Measurements from ENCODE around the gene FAM24B. TPM values are rescaled to one million over a fixed set of nuclear protein-coding genes. Genes with fewer than 3 reads are reported as not detected.
"Not testable (repeated sequence)": the region's sequence is repeated elsewhere in the genome, so short reads cannot be mapped to it uniquely, and the experiment has no call there.

The FAM24B gene, protein sequence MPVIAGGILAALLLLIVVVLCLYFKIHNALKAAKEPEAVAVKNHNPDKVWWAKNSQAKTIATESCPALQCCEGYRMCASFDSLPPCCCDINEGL
- 0.63 and 3.2 TPM in 2 replicates for total RNA-seq

DNA sequence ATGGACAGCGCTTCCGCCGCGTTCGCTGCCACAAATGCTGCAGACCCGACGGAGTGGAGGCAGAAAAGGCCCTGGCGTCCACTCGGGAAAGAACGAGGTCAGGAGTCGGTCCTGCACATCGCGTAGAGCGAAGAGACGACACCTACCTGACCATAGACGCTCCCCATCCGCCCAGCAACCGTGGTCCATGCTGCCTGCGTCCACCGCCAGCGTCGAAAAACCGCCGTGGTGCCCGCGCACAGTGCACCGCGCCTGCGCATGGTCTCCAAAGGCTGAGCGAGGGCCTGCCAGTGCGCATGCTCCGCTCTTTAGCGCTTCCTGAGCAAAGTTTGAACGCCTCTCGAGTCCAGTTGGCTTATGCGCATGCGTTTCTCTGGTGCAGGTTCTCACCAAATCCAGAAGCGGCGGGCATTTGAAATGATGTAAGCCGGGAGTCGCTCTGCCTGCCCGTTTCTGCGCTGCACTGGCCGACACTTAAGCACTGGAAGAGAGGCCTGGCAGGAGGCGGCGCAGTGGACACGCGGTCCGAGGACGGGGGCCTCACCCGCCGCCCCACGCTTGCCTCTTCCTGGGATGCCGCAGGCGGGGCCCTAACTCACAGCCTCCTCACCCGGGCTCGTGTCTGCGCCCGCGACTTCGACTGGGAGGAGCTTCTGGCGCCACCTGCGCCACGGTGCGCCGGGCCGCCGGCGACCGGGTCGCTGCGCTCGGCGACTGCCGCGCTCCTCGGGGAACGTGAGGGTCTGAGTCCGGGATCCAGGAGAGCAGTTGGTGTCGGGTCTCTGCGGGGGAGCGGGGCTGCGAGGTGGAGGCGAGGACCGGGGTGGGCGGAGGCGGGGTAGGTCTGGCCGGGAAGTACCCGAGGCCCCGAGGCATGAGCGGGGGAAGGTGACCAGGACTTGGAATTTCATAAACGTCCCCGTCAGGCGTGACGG is at the start of gene FAM24B:
FAM24B (minus strand) TSS at position 243 of the 935 bp plus-strand sequence. CDS start 29,066 bp downstream, outside the sequence.
- DNase-seq (ENCODE audit: low read depth in 2 of 2): peak; percentile 95 to 98

GRCh38 chr10:122915700-122916099 is 36.3 kb upstream of the FAM24B start:
- no peak for DNase-seq (ENCODE audit: low read depth in 2 of 2)

- peak; percentile 36 to 62 for DNase-seq (ENCODE audit: low read depth in 2 of 2)
Measured at GRCh38 chr10:122911889-122912484, 32.6 kb upstream of the FAM24B start.

GRCh38 chr10:122910310-122910709 is 30.9 kb upstream of the FAM24B start, which contains the start of gene FAM24A:
TSS of gene FAM24A (plus strand) at chr10:122910610. CDS start at chr10:122911635, 1,025 bp downstream.
- DNase-seq (ENCODE audit: low read depth in 2 of 2): no peak

GRCh38 chr10:122903861-122904260 is 24.5 kb upstream of the FAM24B start:
- DNase-seq (ENCODE audit: low read depth in 2 of 2): not testable (repeated sequence)

GRCh38 chr10:122894261-122894944 is 15.0 kb upstream of the FAM24B start:
- DNase-seq (ENCODE audit: low read depth in 2 of 2): no peak

GRCh38 chr10:122884166-122884565 is 4.8 kb upstream of the FAM24B start:
- DNase-seq (ENCODE audit: low read depth in 2 of 2): no peak

DNA sequence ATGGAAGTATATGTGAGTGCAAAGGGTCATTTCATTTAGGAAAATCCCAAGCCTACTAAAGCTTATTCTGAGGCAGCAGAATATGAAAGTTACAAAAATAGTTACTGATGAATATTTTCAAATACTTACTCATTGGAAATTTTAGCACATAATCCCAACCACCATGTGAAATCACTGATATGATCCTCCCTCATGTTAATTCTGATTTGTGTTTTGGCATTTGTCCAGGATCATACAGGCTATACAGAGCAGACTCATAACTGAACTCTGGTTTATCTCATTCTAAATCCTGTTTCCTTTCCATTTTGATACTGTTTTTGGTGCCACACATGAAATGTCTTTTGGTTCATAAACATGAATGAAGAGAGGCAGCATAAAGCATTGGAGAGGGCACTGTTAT is 3.4 kb upstream of the FAM24B start:
- peak in 1 of 2 donors; percentile 29 for DNase-seq (ENCODE audit: low read depth in 2 of 2)

DNA sequence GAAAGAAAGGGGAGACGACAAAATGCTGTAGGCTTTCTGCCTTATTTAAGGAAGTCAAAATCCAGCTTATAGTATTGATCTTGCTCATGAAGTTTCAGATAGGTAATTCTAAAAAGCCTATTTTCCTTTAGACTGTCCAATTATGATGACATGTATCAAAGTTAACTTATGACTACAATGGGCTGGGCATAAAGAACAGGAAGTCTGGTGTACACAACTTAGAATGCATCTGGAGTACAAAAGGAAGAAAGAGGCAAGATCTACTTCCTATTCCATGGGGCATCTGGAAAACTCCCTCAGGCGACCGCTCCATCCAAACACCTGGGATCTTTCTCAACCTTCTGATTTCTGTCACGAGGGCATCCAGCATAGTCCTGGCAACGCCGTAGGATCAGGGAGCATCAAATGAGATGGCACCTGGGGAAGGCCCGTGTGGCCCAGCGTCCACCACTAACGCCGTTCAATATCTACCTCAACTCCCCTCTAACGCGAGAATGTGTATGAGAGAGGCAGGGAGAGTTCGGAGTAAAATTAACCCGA is 512 bp downstream of the FAM24B start:
- peak in 1 of 2 donors; percentile 22 for DNase-seq (ENCODE audit: low read depth in 2 of 2)

GRCh38 chr10:122877264-122877663 is 2.1 kb downstream of the FAM24B start:
- no peak for DNase-seq (ENCODE audit: low read depth in 2 of 2)

GRCh38 chr10:122876467-122876855 is 2.9 kb downstream of the FAM24B start:
- DNase-seq (ENCODE audit: low read depth in 2 of 2): no peak

DNA sequence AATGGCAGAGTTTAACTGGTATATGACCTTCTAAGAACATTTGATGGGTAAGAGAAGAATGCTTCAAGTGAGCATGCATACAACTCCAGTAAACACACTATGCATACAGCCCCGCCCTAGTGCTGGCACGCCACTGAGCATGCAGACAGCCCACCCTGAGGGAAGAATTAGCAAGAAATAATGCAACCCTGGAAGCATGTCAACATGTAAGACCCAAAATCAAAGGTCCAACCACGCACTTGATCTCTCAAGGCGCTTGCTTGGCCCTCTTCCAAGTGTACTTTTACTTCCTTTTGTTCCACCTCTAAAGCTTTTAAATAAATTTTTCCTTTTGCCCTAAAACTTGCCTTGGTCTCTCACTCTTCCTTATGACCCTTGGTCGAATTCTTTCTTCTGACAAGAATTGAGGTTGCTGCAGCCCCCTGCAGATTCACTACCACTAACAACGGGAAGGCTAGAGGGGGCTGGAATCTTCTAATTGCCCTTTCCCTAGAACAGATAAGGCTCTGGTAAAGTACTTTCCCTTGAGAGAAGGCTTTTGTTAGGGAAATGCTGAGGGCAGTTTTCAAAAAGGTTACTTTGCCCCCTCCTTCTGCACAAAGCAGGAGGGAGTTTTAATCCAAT is 3.4 kb downstream of the FAM24B start:
- DNase-seq (ENCODE audit: low read depth in 2 of 2): no peak

DNA sequence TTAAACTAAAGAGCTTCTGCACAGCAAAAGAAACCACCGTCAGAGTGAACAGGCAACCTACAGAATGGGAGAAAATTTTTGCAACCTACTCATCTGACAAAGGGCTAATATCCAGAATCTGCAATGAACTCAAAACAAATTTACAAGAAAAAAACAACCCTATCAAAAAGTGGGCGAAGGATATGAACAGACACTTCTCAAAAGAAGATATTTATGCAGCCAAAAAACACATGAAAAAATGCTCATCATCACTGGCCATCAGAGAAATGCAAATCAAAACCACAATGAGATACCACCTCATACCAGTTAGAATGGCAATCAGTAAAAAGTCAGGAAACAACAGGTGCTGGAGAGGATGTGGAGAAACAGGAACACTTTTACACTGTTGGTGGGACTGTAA is 7.4 kb downstream of the FAM24B start:
- not testable (repeated sequence) for DNase-seq (ENCODE audit: low read depth in 2 of 2)

DNA sequence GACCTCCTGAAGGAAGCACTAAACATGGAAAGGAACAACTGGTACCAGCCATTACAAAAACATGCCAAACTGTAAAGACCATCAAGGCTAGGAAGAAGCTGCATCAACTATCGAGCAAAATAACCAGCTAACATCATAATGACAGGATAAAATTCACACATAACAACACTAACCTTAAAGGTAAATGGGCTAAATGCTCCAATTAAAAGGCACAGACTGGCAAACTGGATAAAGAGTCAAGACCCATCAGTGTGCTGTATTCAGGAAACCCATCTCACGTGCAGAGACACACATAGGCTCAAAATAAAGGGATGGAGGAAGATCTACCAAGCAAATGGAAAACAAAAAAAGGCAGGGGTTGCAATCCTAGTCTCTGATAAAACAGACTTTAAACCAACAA is 10.6 kb downstream of the FAM24B start:
- DNase-seq (ENCODE audit: low read depth in 2 of 2): not testable (repeated sequence)

DNA sequence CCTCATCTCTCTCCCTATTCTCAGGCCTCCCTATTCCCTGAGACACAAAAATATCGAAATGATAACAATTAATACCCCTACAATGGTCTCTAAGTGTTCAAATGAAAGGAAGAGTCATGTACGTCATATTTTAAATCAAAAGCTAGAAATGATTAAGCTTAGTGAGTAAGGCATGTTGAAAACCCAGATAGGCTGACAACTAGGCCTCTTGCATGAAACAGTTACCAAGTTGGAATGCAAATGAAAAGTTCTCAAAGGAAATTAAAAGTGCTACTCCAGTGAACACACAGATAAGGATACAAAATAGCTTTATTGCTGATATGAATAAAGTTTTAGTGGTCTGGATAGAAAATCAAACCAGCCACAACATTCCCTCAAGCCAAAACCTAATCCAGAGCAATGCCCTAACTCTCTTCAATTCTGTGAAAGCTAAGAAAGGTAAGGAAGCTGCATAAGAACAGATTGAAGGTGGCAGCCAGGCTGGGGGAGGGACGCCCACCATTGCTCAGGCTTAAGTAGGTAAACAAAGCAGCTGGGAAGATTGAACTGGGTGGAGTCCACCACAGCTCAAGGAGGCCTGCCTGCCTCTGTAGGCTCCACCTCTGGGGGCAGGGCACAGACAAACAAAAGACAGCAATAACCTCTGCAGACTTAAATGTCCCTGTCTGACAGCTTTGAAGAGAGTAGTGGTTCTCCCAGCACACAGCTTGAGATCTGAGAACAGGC is 12.5 kb downstream of the FAM24B start:
- DNase-seq (ENCODE audit: low read depth in 2 of 2): not testable (repeated sequence)

GRCh38 chr10:122864901-122865300 is 14.5 kb downstream of the FAM24B start:
- peak in 1 of 2 donors; percentile 39 for DNase-seq (ENCODE audit: low read depth in 2 of 2)

- no peak for DNase-seq (ENCODE audit: low read depth in 2 of 2)
Measured at GRCh38 chr10:122864194-122864592, 15.2 kb downstream of the FAM24B start.

DNA sequence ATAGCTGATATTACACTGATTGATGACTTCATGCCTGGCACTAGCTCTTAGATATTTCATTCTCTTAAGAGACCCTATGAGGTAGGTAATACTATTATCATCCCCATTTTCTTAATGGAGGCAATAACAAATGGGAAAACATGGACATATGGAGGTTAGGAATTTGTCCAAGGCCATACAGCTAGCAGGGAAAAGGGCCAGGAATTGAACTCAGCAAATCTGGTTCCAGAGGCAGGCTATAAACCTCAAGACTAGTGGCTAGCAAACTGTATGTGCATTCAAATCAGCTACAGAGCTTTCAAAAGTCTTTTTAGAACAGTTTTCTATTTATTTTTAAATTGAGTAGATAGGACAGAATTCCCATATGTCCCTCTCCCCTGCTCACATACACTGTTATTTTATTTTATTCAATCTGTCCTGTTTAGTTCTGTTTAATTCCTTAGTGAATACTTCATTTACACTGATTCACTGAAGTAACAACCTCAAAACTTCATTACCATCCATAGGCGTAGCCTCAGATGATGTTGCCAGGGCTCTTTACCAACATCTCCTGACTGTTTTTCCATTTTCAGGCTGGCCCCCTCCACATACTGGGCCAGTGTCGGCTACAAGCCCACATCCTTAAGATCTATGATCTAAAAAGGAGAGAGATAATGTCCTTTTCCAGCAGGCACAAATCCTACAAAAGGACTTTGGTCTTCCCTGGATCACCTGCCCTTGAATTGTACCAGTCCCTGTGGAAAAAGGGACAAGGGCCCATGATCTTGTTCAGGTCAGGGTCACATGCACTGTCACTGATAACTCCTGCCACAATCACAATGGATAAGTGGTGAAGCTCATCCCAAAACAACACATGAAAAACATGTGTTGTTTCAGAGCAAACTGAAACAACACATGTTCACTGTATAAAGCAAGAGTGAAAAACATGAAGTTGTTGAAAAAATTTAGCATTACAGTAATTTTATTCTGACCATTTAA is 15.9 kb downstream of the FAM24B start:
- no peak for DNase-seq (ENCODE audit: low read depth in 2 of 2)

DNA sequence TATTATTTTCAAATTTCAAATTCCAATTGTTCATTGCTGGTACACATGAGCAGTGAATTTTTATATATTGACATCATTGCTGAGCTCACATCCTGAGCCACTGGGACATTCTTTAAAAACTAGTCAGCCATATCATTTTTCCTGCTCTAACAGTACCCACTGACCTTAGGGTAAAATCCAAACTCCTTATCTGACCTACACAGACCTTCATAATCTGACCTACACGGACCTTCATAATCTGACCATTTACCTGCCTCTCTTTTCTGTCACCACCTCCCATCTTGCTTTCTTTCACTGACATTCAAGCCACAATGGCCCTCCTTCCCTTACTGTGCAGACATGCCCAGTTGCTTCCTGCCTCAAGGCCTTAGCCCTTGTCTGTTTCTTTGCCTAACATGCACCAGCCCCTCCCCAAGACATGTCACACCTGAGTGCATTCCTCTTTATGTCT is 17.6 kb downstream of the FAM24B start:
- peak; percentile 22 to 62 for DNase-seq (ENCODE audit: low read depth in 2 of 2)

Data from dermis microvascular lymphatic vessel endothelial cell (primary cell).